Prostate gland (tissue), 2 donors: ENCODE data around the gene FAM43A. TPM values are rescaled to one million over a fixed set of nuclear protein-coding genes. Genes with fewer than 3 reads are reported as not detected.

Experiments
- DNase-seq: peaks from one replicate; pipeline ENCODE4 v3.0.0-alpha.2; 2019; ENCODE audit warnings: low spot score
- H3K27ac ChIP-seq, 2 donors: fragments of 200-600 bp; sonication (generic); 2 replicates each; pipeline ENCODE4 v1.5.1; 2017 to 2019
- H3K27me3 ChIP-seq: fragments of 200-600 bp; sonication (generic); replicated peaks from 2 replicates; pipeline ENCODE4 v1.5.1; 2019; ENCODE audit not compliant: insufficient read depth
- H3K36me3 ChIP-seq, 2 donors: fragments of 200-600 bp; sonication (generic); 1 replicate in 1 of 2; 2 replicates in 1 of 2; pipeline versions ENCODE4 v1.5.1 to v1.8.1; 2017 to 2019
- H3K4me1 ChIP-seq: fragments of 200-600 bp; sonication (generic); replicated peaks from 2 replicates; pipeline ENCODE4 v1.5.1; 2019
- H3K4me3 ChIP-seq, 2 donors: fragments of 200-600 bp; sonication (generic); 2 replicates each; pipeline ENCODE4 v1.5.1; 2017 to 2019
- H3K9me3 ChIP-seq: fragments of 200-600 bp; sonication (generic); 2 replicates; pipeline ENCODE4 v1.5.1; 2017
- POLR2A ChIP-seq: fragments of 450-650 bp; IDR thresholded peaks from one replicate; pipeline ENCODE4 v1.6.1; 2016; ENCODE audit warnings: antibody characterized with exemption, mild to moderate bottlenecking
- POLR2AphosphoS5 ChIP-seq: sonication (generic); formaldehyde crosslinking; IDR thresholded peaks from one replicate; pipeline ENCODE4 v1.6.1; 2017; ENCODE audit warnings: antibody characterized with exemption
- WGBS: methylation state at CpG from one replicate; pipeline ENCODE4 v1.1.5; 2018; 5-methylcytosine and 5-hydroxymethylcytosine counted together
- intact Hi-C: fragments of 100-400 bp; cut with DNase I; formaldehyde crosslinking; loops from one replicate; pipeline ENCODE4 v1.14.2; 2022
- small RNA-seq, 2 donors: library from RNA; depleted of rRNA; stranded (forward); fragments of <200 nt; gene quantifications; one replicate each; pipeline ENCODE3, GENCODE V24; 2016
- total RNA-seq, 2 donors: library from RNA; depleted of rRNA; stranded (reverse); fragments of >200 nt; gene quantifications; one replicate each; pipeline ENCODE4 v1.1.0, GENCODE V29; 2016
- TF ChIP-seq, protein P1 (sequence below), 4 experiments: fragments of 200-600 bp in 2 of 4; fragments of 450-650 bp in 2 of 4; sonication (generic) in 2 of 4; IDR thresholded peaks; 1 replicate in 3 of 4; 2 replicates in 1 of 4; pipeline ENCODE4 v1.5.1; 2016 to 2019; ENCODE audit warnings: antibody characterized with exemption in 4 of 4, mild to moderate bottlenecking in 2 of 4, moderate library complexity in 2 of 4

FAM43A gene
- total RNA-seq, 2 donors from 2014 or later: 39.6 to 93.6 TPM

DNA sequence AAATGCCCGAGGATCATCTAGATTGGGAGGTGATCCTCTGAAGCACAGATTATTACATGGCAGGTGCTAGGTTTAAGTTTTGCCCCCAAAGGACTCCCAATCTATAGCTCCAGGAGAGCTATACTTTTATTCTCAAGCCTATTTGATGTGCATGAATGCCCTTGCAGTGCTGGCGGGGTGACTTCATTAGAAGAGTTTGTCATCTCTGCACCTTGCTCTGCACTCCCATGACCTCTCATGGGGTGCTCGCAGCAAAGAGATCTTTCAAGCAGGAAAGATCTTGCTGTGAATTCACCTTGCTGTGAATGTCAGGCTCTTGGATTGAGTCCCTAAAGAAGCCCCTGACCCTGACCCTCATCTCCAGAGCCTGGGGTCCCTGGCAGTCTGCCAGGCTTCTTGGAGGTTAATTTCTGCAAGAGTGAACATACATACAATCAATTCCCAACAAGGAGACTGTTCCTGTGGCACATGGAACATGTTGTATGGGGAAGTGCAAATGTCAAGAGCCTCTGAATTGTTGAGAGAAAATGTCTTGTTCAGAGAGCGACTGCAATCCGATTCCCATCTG, 45.9 kb downstream of the FAM43A start:
- Histone ChIP-seq H3K36me3 (no peaks in the 10 kb centered on the region), H3K9me3 (no peaks in the 10 kb centered on the region), H3K4me3 (no peak overlapping the region), H3K27ac (no peak overlapping the region), H3K4me1 (no peaks in the 10 kb centered on the region), H3K27me3 (no peaks in the 10 kb centered on the region)
- TF ChIP-seq POLR2AphosphoS5: no peak
- TF ChIP-seq, protein P1, sequence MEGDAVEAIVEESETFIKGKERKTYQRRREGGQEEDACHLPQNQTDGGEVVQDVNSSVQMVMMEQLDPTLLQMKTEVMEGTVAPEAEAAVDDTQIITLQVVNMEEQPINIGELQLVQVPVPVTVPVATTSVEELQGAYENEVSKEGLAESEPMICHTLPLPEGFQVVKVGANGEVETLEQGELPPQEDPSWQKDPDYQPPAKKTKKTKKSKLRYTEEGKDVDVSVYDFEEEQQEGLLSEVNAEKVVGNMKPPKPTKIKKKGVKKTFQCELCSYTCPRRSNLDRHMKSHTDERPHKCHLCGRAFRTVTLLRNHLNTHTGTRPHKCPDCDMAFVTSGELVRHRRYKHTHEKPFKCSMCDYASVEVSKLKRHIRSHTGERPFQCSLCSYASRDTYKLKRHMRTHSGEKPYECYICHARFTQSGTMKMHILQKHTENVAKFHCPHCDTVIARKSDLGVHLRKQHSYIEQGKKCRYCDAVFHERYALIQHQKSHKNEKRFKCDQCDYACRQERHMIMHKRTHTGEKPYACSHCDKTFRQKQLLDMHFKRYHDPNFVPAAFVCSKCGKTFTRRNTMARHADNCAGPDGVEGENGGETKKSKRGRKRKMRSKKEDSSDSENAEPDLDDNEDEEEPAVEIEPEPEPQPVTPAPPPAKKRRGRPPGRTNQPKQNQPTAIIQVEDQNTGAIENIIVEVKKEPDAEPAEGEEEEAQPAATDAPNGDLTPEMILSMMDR (IDR thresholded peaks at IDR 0.05): no peak
- no peak for TF ChIP-seq POLR2A
- DNase-seq: no peak
- intact Hi-C loops: no loop called here
- WGBS: 86% methylated on average over 5 of the region's 5 CpGs

DNA sequence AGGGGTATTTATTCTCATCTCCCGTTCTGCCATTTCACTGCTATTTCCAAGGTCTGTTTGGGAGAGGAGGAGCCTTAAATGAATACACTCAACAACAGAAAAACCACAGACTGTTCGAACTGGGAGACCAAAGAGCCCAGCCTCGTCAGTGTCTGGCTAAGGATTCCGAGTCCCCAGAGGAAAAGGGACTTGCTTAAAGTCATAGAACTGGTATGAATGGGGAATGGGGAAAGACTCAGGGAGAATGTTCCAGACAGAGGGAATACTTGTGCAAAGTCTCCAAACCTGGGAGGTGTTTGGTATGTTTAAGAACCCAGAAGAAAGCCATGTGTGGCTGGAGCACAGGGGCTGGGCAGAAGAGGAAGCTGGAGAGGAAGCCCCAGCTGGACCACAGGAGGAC, 46.9 kb downstream of the FAM43A start:
- Histone ChIP-seq H3K27ac (no peak overlapping the region), H3K4me1 (no peaks in the 10 kb centered on the region), H3K36me3 (no peaks in the 10 kb centered on the region), H3K27me3 (no peaks in the 10 kb centered on the region), H3K9me3 (no peaks in the 10 kb centered on the region), H3K4me3 (no peak overlapping the region)
- DNase-seq: no peak
- 78% methylated on average over 4 of the region's 4 CpGs for WGBS
- TF ChIP-seq POLR2AphosphoS5 (no peak), POLR2A (no peak)
- TF ChIP-seq, protein P1 (IDR thresholded peaks at IDR 0.05): no peak
- intact Hi-C loops: no loop called here

GRCh38 chr3:194736277-194736895, 50.7 kb downstream of the FAM43A start:
- intact Hi-C loops: no loop called here
- WGBS: 81% methylated on average over 6 of the region's 6 CpGs

DNA sequence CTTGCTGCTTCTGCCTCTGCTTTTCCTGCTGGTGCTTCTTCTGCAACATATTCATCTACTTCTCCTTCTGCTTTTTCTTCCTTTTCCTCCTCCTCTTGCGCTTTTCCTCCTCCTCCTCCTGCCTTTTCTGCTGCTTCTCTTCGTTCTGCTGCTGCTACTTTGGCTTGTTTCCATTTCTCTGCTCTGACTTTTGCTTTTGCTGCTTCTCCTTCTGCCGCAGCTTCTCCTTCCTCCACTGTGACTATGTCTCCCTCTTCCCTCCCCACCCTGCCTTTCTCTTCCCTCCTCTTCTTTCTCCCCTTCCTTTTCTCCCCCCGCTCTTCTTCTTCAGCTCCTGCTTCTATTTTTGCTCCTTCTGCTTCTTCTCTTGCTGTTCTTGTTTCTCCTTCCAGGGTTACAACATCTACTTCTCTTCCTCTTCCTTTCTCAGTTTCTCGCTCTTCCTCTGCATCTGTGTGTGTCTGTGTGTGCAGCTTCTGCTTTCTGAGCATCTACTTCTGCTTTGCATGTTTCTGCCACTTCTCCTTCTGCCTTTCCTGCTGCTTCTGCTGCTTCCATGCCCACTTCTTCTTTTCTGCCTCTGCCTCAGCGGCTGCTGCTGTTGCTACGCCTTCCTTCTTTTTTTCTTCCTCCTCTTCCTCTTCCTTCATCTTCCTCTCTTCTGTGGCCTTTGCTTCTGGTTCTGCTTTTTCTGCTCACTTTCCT, 51.4 kb downstream of the FAM43A start:
- H3K27me3 ChIP-seq: no peaks in the 10 kb centered on the region
- H3K4me3 ChIP-seq: no peak overlapping the region
- TF ChIP-seq POLR2AphosphoS5 (no peak), POLR2A (no peak)
- TF ChIP-seq, protein P1 (IDR thresholded peaks at IDR 0.05): no peak
- H3K27ac ChIP-seq: no peak overlapping the region
- 79% methylated on average over 7 of the region's 7 CpGs for WGBS
- intact Hi-C loops: no loop called here
- no peaks in the 10 kb centered on the region for H3K4me1 ChIP-seq
- no peaks in the 10 kb centered on the region for H3K9me3 ChIP-seq
- DNase-seq: no peak
- H3K36me3 ChIP-seq: no peaks in the 10 kb centered on the region

More at GRCh38 chr3:194736277-194736895, 50.7 kb downstream of the FAM43A start:
- DNase-seq: no peak
- Histone ChIP-seq H3K9me3 (no peaks in the 10 kb centered on the region), H3K27me3 (no peaks in the 10 kb centered on the region), H3K4me1 (no peaks in the 10 kb centered on the region), H3K27ac (no peak overlapping the region), H3K36me3 (no peaks in the 10 kb centered on the region), H3K4me3 (no peak overlapping the region)
- TF ChIP-seq, protein P1 (IDR thresholded peaks at IDR 0.05): no peak
- TF ChIP-seq POLR2AphosphoS5 (no peak), POLR2A (no peak)

Small RNA genes within 50 kb of the gene (small RNA-seq; reads per million reads assigned to genes)
- gene AC046143.2: 0 reads per million in 2 donors

Other genes with a start within 250 kb of the FAM43A start
- 10 to 100 TPM; 75.4 to 80.4 TPM for gene ATP13A3, start 198.9 kb upstream of the FAM43A start, total RNA-seq
- gene TMEM44, start 52.5 kb upstream of the FAM43A start, total RNA-seq: 10 to 100 TPM; 11.0 to 11.1 TPM
- 10 to 100 TPM; 25.9 to 49.6 TPM for gene LSG1, start 13.7 kb upstream of the FAM43A start, total RNA-seq